K562 (cell line): ENCODE results near the gene ALDOC. TPM values are rescaled to one million over a fixed set of nuclear protein-coding genes. Genes with fewer than 3 reads are reported as not detected.

Source experiments
- BRD4 ChIP-seq: fragments of 200-600 bp; sonication (generic); IDR thresholded peaks from 2 replicates; pipeline ENCODE4 v1.6.1; 2017; ENCODE audit warnings: inconsistent platforms
- CBFB ChIP-seq: sonication (generic); formaldehyde crosslinking; IDR thresholded peaks from 2 replicates; pipeline ENCODE4 v1.4.0; 2020; ENCODE audit warnings: mild to moderate bottlenecking, missing genetic modification reagents
- ETV5 ChIP-seq: sonication (generic); formaldehyde crosslinking; IDR thresholded peaks from 2 replicates; pipeline ENCODE4 v1.4.0; 2020; ENCODE audit warnings: low read depth, mild to moderate bottlenecking, missing genetic modification reagents
- KDM4B ChIP-seq, 2 experiments: fragments of 450-650 bp in 1 of 2; sonication (generic) in 1 of 2; IDR thresholded peaks; 2 replicates each; pipeline ENCODE4 v1.6.1; 2016 to 2017; ENCODE audit warnings: borderline replicate concordance in 2 of 2, antibody characterized with exemption in 1 of 2, low read depth in 1 of 2, mild to moderate bottlenecking in 1 of 2
- LEF1 ChIP-seq: fragments of 450-650 bp; IDR thresholded peaks from 2 replicates; pipeline ENCODE4 v1.6.1; 2016; ENCODE audit warnings: mild to moderate bottlenecking
- MED1 ChIP-seq: sonication (generic); formaldehyde crosslinking; IDR thresholded peaks from 2 replicates; pipeline ENCODE4 v1.8.1; 2023; ENCODE audit warnings: missing genetic modification reagents, borderline replicate concordance
- NCOA2 ChIP-seq, 2 experiments: fragments of 450-650 bp; IDR thresholded peaks; 2 replicates each; pipeline ENCODE4 v1.6.1; 2018; ENCODE audit warnings: mild to moderate bottlenecking in 2 of 2, moderate library complexity in 1 of 2; ENCODE audit not compliant: partially characterized antibody in 2 of 2
- NCOR1 ChIP-seq: fragments of 450-650 bp; IDR thresholded peaks from 2 replicates; pipeline ENCODE4 v1.6.1; 2016; ENCODE audit warnings: mild to moderate bottlenecking, moderate library complexity
- NELFE ChIP-seq: IDR thresholded peaks from 2 replicates; pipeline ENCODE4 v1.6.1; 2011; ENCODE audit warnings: mild to moderate bottlenecking; ENCODE audit not compliant: insufficient read depth, insufficient read length
- RUNX1 ChIP-seq: sonication (generic); IDR thresholded peaks from 2 replicates; pipeline ENCODE4 v1.6.1; 2016; ENCODE audit warnings: antibody characterized with exemption, low read depth
- SREBF2 ChIP-seq: sonication (generic); formaldehyde crosslinking; IDR thresholded peaks from 2 replicates; pipeline ENCODE4 v1.4.0; 2020; ENCODE audit warnings: mild to moderate bottlenecking, missing genetic modification reagents
- TAF1 ChIP-seq: IDR thresholded peaks from 2 replicates; pipeline ENCODE4 v1.6.1; 2011; ENCODE audit warnings: mild to moderate bottlenecking, low read length, moderate library complexity; ENCODE audit not compliant: insufficient read depth, control insufficient read depth, severe bottlenecking; ENCODE audit errors: extremely low read depth
- ZBED1 ChIP-seq: IDR thresholded peaks from 2 replicates; pipeline ENCODE4 v1.6.1; 2014
- ZBTB17 ChIP-seq: fragments of 450-650 bp; formaldehyde crosslinking; IDR thresholded peaks from 2 replicates; pipeline ENCODE4 v1.4.0; 2020; ENCODE audit warnings: mild to moderate bottlenecking
- ZEB2 ChIP-seq: fragments of 450-650 bp; IDR thresholded peaks from 2 replicates; pipeline ENCODE4 v1.6.1; 2016
- ZNF143 ChIP-seq: sonication (generic); formaldehyde crosslinking; IDR thresholded peaks from 2 replicates; pipeline ENCODE4 v1.9.0; 2022; ENCODE audit warnings: mild to moderate bottlenecking, missing genetic modification reagents
- ZNF282 ChIP-seq: sonication (generic); formaldehyde crosslinking; IDR thresholded peaks from 2 replicates; pipeline ENCODE4 v1.8.1; 2023; ENCODE audit warnings: missing genetic modification reagents
- ZNF589 ChIP-seq: fragments of 200-800 bp; sonication (Bioruptor generic); IDR thresholded peaks from 2 replicates; pipeline ENCODE4 v1.6.1; 2016; ENCODE audit warnings: low read depth, missing genetic modification characterization, missing compliant biosample characterization
- polyA plus RNA-seq, 8 experiments: library from polyadenylated mRNA; depleted of rRNA in 4 of 8; stranded (reverse) in 5 of 8; unstranded in 3 of 8; fragments of >200 nt; fragmentation: Nextera tagmentation in 2 of 8; fragmentation: Illumina TruSeq in 1 of 8; extraction: Ambion mirVana in 2 of 8; extraction: Trizol in 1 of 8; gene quantifications; 2 replicates each; pipeline versions ENCODE4 v1.2.1 to v1.2.3, GENCODE V29; 2011 to 2014; ENCODE audit warnings: inconsistent platforms in 1 of 8, missing spikeins in 1 of 8
- total RNA-seq, 7 experiments: library from RNA; depleted of rRNA in 6 of 7; stranded (reverse); fragments of >200 nt in 6 of 7; fragmentation: Illumina TruSeq in 2 of 7; extraction: Trizol in 2 of 7; gene quantifications; 2 replicates each; pipeline versions ENCODE4 v1.2.1 to v1.2.3, GENCODE V29; 2011 to 2021; ENCODE audit warnings: low replicate concordance in 1 of 7
- TF ChIP-seq, protein P1 (sequence below), 2 experiments: fragments of 450-650 bp in 1 of 2; IDR thresholded peaks; 2 replicates each; pipeline ENCODE4 v1.6.1; 2011 to 2017; ENCODE audit warnings: low read depth in 2 of 2, antibody characterized with exemption in 1 of 2, borderline replicate concordance in 1 of 2, low read length in 1 of 2, mild to moderate bottlenecking in 1 of 2, mixed read lengths in 1 of 2; ENCODE audit not compliant: control insufficient read depth in 1 of 2
- TF ChIP-seq, protein P2 (sequence below): sonication (generic); formaldehyde crosslinking; IDR thresholded peaks from 2 replicates; pipeline ENCODE4 v1.8.0; 2022; ENCODE audit warnings: mild to moderate bottlenecking, missing genetic modification reagents
- TF ChIP-seq, protein P3 (sequence below): fragments of 450-650 bp; IDR thresholded peaks from 2 replicates; pipeline ENCODE4 v1.6.1; 2016; ENCODE audit warnings: antibody characterized with exemption

ALDOC gene
- total and polyA plus RNA-seq, 9 of the 15 experiments (the other 6 are each of a cell fraction or from before 2014, with no cell fraction given), result 43.2 to 263 (median 99.2) TPM

DNA sequence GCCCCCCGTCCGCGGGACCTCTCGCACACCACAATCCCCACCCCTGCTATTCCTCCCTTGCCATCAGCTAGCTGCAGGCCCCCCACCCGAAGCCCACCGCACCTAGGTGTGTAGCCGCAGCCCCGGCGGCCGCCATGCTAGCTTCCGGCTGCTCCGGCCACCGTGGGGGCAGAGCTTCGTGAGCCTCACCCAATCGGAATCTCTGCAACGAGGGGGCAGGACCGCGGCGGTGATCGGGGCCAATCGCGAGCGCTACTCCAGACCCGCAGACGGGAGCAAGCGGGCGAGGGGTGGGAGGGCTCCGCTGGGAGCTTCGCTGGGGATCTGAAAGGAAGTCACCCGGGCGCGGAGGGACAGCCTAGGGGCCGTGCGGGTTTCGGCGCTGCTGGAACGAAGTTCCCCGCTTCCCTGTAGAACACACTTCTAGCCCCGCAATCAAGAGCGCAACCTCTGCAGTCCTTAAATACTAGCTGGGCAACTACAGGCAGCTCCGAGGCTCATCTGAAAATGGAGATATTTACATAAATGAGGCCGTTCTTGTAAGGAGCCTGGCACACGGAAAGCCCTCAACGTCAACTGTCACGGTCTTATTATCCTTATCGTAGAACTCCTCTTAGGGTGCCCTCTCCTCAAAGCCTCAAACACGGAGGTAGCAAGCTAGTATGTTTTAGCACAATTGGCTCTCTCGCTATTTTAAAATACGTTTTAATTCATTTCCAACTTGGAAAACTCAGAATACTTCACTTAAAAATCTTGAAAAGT lies 5.2 kb downstream of the ALDOC start, which contains the start of gene PIGS (continued):
- TF ChIP-seq CBFB (no peak), RUNX1 (no peak), ETV5 (no peak), ZNF143 (CRISPR knock-in tag) (no peak), ZBTB17 (CRISPR knock-in tag) (no peak), ZBED1 (no peak; the same call in 1 of the 2 replicates), MED1 (CRISPR knock-in tag) (no peak), SREBF2 (no peak), NCOR1 (no peak), NELFE (no peak), ZNF589 (CRISPR knock-in tag) (no peak), ZNF282 (CRISPR knock-in tag) (no peak), BRD4 (no peak), KDM4B (IDR thresholded peaks at IDR 0.05; ENCODE audit: borderline replicate concordance in 2 of 2, low read depth in 1 of 2) (no peak), LEF1 (no peak), ZEB2 (peak; percentile 67), NCOA2 (IDR thresholded peaks at IDR 0.05; ENCODE audit: partially characterized antibody in 2 of 2) (no peak), TAF1 (peak; percentile 94)
- TF ChIP-seq, protein P1, sequence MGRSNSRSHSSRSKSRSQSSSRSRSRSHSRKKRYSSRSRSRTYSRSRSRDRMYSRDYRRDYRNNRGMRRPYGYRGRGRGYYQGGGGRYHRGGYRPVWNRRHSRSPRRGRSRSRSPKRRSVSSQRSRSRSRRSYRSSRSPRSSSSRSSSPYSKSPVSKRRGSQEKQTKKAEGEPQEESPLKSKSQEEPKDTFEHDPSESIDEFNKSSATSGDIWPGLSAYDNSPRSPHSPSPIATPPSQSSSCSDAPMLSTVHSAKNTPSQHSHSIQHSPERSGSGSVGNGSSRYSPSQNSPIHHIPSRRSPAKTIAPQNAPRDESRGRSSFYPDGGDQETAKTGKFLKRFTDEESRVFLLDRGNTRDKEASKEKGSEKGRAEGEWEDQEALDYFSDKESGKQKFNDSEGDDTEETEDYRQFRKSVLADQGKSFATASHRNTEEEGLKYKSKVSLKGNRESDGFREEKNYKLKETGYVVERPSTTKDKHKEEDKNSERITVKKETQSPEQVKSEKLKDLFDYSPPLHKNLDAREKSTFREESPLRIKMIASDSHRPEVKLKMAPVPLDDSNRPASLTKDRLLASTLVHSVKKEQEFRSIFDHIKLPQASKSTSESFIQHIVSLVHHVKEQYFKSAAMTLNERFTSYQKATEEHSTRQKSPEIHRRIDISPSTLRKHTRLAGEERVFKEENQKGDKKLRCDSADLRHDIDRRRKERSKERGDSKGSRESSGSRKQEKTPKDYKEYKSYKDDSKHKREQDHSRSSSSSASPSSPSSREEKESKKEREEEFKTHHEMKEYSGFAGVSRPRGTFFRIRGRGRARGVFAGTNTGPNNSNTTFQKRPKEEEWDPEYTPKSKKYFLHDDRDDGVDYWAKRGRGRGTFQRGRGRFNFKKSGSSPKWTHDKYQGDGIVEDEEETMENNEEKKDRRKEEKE (IDR thresholded peaks at IDR 0.05; ENCODE audit: borderline replicate concordance in 1 of 2, control insufficient read depth in 1 of 2, low read depth in 2 of 2, low read length in 1 of 2), result no peak
- TF ChIP-seq, protein P2, sequence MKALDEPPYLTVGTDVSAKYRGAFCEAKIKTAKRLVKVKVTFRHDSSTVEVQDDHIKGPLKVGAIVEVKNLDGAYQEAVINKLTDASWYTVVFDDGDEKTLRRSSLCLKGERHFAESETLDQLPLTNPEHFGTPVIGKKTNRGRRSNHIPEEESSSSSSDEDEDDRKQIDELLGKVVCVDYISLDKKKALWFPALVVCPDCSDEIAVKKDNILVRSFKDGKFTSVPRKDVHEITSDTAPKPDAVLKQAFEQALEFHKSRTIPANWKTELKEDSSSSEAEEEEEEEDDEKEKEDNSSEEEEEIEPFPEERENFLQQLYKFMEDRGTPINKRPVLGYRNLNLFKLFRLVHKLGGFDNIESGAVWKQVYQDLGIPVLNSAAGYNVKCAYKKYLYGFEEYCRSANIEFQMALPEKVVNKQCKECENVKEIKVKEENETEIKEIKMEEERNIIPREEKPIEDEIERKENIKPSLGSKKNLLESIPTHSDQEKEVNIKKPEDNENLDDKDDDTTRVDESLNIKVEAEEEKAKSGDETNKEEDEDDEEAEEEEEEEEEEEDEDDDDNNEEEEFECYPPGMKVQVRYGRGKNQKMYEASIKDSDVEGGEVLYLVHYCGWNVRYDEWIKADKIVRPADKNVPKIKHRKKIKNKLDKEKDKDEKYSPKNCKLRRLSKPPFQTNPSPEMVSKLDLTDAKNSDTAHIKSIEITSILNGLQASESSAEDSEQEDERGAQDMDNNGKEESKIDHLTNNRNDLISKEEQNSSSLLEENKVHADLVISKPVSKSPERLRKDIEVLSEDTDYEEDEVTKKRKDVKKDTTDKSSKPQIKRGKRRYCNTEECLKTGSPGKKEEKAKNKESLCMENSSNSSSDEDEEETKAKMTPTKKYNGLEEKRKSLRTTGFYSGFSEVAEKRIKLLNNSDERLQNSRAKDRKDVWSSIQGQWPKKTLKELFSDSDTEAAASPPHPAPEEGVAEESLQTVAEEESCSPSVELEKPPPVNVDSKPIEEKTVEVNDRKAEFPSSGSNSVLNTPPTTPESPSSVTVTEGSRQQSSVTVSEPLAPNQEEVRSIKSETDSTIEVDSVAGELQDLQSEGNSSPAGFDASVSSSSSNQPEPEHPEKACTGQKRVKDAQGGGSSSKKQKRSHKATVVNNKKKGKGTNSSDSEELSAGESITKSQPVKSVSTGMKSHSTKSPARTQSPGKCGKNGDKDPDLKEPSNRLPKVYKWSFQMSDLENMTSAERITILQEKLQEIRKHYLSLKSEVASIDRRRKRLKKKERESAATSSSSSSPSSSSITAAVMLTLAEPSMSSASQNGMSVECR (CRISPR knock-in tag), result no peak
- TF ChIP-seq, protein P3, sequence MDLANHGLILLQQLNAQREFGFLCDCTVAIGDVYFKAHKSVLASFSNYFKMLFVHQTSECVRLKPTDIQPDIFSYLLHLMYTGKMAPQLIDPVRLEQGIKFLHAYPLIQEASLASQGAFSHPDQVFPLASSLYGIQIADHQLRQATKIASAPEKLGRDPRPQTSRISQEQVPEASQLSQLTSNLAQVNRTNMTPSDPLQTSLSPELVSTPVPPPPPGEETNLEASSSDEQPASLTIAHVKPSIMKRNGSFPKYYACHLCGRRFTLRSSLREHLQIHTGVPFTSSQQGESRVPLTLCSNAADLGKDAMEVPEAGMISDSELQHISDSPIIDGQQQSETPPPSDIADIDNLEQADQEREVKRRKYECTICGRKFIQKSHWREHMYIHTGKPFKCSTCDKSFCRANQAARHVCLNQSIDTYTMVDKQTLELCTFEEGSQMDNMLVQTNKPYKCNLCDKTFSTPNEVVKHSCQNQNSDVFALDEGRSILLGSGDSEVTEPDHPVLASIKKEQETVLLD, result no peak
